Tibial artery (tissue), 4 donors: ENCODE measurements around the gene UNC5CL.
"Not testable (repeated sequence)": the region's sequence is repeated elsewhere in the genome, so short reads cannot be mapped to it uniquely, and the experiment has no call there.

Source experiments
- DNase-seq, 2 donors: peaks; one replicate each; pipeline ENCODE4 v3.0.0-alpha.2; 2019
- H3K27ac ChIP-seq, 2 donors: fragments of 200-600 bp; sonication (generic) in 1 of 2; 1 replicate in 1 of 2; 2 replicates in 1 of 2; pipeline ENCODE4 v1.5.1; 2018 to 2019; ENCODE audit warnings: mild to moderate bottlenecking in 1 of 2
- H3K27me3 ChIP-seq, 2 donors: fragments of 200-600 bp; sonication (generic) in 1 of 2; one replicate each; pipeline versions ENCODE4 v1.5.1 to v1.6.0; 2016 to 2019
- H3K36me3 ChIP-seq, 3 donors: fragments of 200-600 bp; sonication (generic) in 2 of 3; one replicate each; pipeline ENCODE4 v1.5.1; 2016 to 2019; ENCODE audit warnings: mild to moderate bottlenecking in 2 of 3
- H3K4me1 ChIP-seq, 4 donors: fragments of 200-600 bp; sonication (generic) in 2 of 4; 1 replicate in 3 of 4; 2 replicates in 1 of 4; pipeline ENCODE4 v1.5.1; 2016 to 2019
- H3K4me3 ChIP-seq, 2 donors: fragments of 200-600 bp; sonication (generic) in 1 of 2; 1 replicate in 1 of 2; 2 replicates in 1 of 2; pipeline ENCODE4 v1.5.1; 2018 to 2019; ENCODE audit warnings: mild to moderate bottlenecking in 2 of 2
- H3K9me3 ChIP-seq, 3 donors: fragments of 200-600 bp; sonication (generic) in 1 of 3; one replicate each; pipeline ENCODE4 v1.5.1; 2016 to 2019
- CTCF ChIP-seq, 2 experiments: fragments of 200-600 bp in 1 of 2; fragments of 450-650 bp in 1 of 2; IDR thresholded peaks; one replicate each; pipeline ENCODE4 v1.5.1; 2017 to 2019; ENCODE audit warnings: antibody characterized with exemption in 2 of 2, mild to moderate bottlenecking in 1 of 2, moderate library complexity in 1 of 2
- intact Hi-C: fragments of 100-400 bp; cut with DNase I; formaldehyde crosslinking; loops from one replicate; pipeline ENCODE4 v1.15.0; 2023; ENCODE audit warnings: low total_unique reads

Gene UNC5CL

GRCh38 chr6:41021832-41022231 lies 17.2 kb downstream of the UNC5CL start:
- peaks cover 0 to 4% (median 3%) of the 10 kb centered on the region in 3 donors for H3K9me3 ChIP-seq
- no peaks in the 10 kb centered on the region for H3K27me3 ChIP-seq
- H3K27ac ChIP-seq, result no peak overlapping the region
- TF ChIP-seq CTCF (IDR thresholded peaks at IDR 0.05), result no peak
- peaks cover 0 to 9% (median 0%) of the 10 kb centered on the region in 4 donors for H3K4me1 ChIP-seq
- intact Hi-C loops, result no loop called here
- DNase-seq, result no peak
- H3K36me3 ChIP-seq, result no peaks in the 10 kb centered on the region
- H3K4me3 ChIP-seq, result no peak overlapping the region

GRCh38 chr6:41017663-41018062 lies 21.4 kb downstream of the UNC5CL start:
- no peak overlapping the region for H3K4me3 ChIP-seq
- H3K36me3 ChIP-seq, result no peaks in the 10 kb centered on the region
- H3K27me3 ChIP-seq, result no peaks in the 10 kb centered on the region
- intact Hi-C loops, result no loop called here
- H3K27ac ChIP-seq, result no peak overlapping the region
- H3K4me1 ChIP-seq, result peaks cover 0 to 9% (median 0%) of the 10 kb centered on the region in 4 donors
- DNase-seq, result no peak
- peaks cover 0 to 4% (median 3%) of the 10 kb centered on the region in 3 donors for H3K9me3 ChIP-seq
- TF ChIP-seq CTCF (IDR thresholded peaks at IDR 0.05), result no peak

- intact Hi-C loops, H3K36me3 ChIP-seq, DNase-seq, H3K27me3 ChIP-seq, H3K4me1 ChIP-seq, H3K27ac ChIP-seq, H3K9me3 ChIP-seq, H3K4me3 ChIP-seq: not testable (repeated sequence)
Measured at GRCh38 chr6:41015860-41016259, 23.2 kb downstream of the UNC5CL start.

- TF ChIP-seq CTCF (IDR thresholded peaks at IDR 0.05), result no peak
- Histone ChIP-seq H3K27ac (no peak overlapping the region), H3K27me3 (no peaks in the 10 kb centered on the region), H3K4me1 (no peaks in the 10 kb centered on the region), H3K36me3 (no peaks in the 10 kb centered on the region), H3K9me3 (peaks cover 0 to 4% (median 0%) of the 10 kb centered on the region in 3 donors), H3K4me3 (no peak overlapping the region)
- no peak for DNase-seq
- intact Hi-C loops, result no loop called here
Measured at GRCh38 chr6:41014780-41015179, 24.2 kb downstream of the UNC5CL start.

GRCh38 chr6:41013466-41014153 lies 25.4 kb downstream of the UNC5CL start:
- Histone ChIP-seq H3K36me3 (no peaks in the 10 kb centered on the region), H3K4me3 (no peak overlapping the region), H3K27me3 (no peaks in the 10 kb centered on the region), H3K9me3 (peaks cover 0 to 4% (median 0%) of the 10 kb centered on the region in 3 donors), H3K27ac (no peak overlapping the region), H3K4me1 (no peaks in the 10 kb centered on the region)
- no peak for DNase-seq
- intact Hi-C loops, result no loop called here
- TF ChIP-seq CTCF (IDR thresholded peaks at IDR 0.05), result no peak

GRCh38 chr6:41011673-41012072 lies 27.3 kb downstream of the UNC5CL start:
- H3K9me3 ChIP-seq, result no peaks in the 10 kb centered on the region
- H3K4me3 ChIP-seq, result no peak overlapping the region
- TF ChIP-seq CTCF (IDR thresholded peaks at IDR 0.05), result no peak
- H3K4me1 ChIP-seq, result no peaks in the 10 kb centered on the region
- no peaks in the 10 kb centered on the region for H3K27me3 ChIP-seq
- H3K27ac ChIP-seq, result no peak overlapping the region
- no peaks in the 10 kb centered on the region for H3K36me3 ChIP-seq
- no peak for DNase-seq
- intact Hi-C loops, result no loop called here
